B cell (primary cell): ENCODE results near the gene TRAM2.

ENCODE experiments used
- EZH2 ChIP-seq: IDR thresholded peaks from 2 replicates; pipeline ENCODE4 v1.6.1; 2012; ENCODE audit warnings: borderline replicate concordance, low read depth, mild to moderate bottlenecking, moderate library complexity, low read length; ENCODE audit not compliant: insufficient read depth, poor library complexity, severe bottlenecking
- TF ChIP-seq, protein P1 (sequence below): fragments of 200-600 bp; IDR thresholded peaks from one replicate; pipeline ENCODE4 v1.8.0; 2022; ENCODE audit warnings: antibody characterized with exemption, mild to moderate bottlenecking

DNA sequence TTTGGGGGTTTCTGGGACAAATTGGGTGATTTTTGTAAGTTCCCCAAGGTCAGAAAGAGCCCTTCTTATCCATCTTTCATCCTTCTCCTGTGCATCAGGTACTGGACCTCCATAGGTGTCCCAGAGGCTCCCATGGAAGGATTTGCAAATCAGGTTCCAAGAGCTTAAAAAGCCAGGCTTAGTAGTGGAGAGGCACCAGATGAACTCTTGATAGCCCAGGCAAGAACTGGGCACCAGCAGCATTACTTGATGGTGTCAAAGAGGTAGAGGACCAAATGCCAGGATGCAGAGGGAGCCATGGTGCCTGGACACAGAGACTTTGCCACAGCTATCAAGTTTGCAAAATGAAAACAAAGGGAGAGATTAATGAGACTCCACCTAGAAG is 20.9 kb upstream of the TRAM2 start:
- TF ChIP-seq, protein P1, sequence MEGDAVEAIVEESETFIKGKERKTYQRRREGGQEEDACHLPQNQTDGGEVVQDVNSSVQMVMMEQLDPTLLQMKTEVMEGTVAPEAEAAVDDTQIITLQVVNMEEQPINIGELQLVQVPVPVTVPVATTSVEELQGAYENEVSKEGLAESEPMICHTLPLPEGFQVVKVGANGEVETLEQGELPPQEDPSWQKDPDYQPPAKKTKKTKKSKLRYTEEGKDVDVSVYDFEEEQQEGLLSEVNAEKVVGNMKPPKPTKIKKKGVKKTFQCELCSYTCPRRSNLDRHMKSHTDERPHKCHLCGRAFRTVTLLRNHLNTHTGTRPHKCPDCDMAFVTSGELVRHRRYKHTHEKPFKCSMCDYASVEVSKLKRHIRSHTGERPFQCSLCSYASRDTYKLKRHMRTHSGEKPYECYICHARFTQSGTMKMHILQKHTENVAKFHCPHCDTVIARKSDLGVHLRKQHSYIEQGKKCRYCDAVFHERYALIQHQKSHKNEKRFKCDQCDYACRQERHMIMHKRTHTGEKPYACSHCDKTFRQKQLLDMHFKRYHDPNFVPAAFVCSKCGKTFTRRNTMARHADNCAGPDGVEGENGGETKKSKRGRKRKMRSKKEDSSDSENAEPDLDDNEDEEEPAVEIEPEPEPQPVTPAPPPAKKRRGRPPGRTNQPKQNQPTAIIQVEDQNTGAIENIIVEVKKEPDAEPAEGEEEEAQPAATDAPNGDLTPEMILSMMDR: no peak
- no peak for TF ChIP-seq EZH2
